GM18511 (cell line): ENCODE measurements around the gene SERP1.
"Not testable (repeated sequence)": the region's sequence is repeated elsewhere in the genome, so short reads cannot be mapped to it uniquely, and the experiment has no call there.

Source experiments
- ATAC-seq: cut with Tn5 transposase; IDR thresholded peaks from one replicate; pipeline ENCODE4 v1.9.1; 2021; ENCODE audit warnings: mild to moderate bottlenecking, moderate library complexity; ENCODE audit not compliant: unreplicated experiment

The SERP1 gene

DNA sequence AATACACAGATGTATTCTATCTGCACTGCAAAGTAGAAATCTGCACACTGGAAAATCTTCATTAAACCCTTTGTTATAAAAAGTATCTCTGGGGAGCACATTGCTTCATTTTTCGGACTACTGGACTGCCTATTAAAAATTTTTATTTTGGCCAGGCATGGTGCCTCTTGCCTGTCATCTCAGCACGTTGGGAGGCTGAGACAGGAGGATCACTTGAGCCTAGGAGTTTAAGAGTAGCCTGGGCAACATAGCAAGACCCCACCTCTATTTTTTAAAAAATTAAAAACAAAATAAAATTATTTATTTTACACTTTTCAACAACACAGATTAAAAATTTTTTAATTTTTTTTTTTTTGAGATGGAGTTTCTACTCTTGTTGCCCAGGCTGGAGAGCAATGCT, 6.0 kb downstream of the SERP1 start:
- no peak for ATAC-seq

DNA sequence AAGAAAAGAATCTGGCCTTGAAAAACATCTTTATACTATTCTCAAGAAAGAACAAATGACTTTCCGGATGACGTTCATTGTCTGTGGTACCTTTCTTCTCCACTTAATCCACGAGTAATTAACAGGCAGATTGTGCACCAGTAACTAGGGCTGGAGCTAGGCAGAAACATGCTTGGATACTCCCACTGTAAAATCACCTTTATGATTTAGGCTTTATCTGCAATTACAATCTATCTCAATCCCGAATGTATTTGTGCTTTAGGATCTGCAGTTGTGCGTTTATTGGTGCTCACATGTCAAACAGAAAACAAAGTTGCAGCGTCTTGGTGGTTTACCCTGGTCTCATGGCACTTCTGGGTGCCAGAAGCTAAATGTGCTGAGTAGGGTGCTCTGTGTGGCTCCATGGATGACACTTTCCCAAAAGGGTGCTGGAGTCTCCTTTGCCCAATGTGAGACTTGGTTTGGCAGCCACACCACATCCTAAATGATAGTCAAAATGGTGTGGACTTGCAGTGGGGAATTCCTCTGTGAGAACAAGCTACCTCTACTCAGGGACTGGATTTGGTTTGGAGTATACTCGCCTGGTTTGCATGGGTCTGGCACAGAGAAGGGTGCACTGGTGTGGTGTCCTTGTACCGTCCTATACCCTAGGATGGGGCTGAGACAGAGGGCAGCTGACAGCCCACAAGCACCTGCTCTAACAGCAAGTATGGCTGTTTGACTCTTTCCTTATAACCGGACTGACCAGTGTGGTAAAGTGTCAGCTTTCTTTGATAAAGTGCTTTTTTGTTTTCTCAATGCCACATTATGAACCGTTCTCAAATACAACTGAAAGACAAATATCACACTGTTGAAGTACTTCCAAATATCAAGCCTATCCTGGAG, 7.7 kb downstream of the SERP1 start:
- no peak for ATAC-seq

DNA sequence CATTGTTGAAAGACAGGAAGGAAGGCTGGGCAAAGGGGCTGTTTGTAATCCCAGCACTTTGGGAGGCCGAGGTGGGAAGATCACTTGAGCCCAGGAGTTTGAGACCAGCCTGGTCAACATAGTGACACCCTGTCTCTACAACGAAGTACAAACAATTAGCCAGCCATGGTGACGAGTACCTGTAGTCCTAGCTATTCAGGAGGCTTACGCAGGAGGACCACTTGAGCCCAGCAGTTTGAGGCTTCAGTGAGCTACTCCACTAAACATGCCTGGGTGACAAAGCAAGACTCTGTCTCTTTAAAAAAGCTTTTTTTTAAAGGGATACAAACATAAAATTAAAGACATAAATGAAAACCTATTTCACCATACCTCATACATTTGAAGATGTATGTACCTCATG, 11.1 kb downstream of the SERP1 start:
- ATAC-seq = no peak

DNA sequence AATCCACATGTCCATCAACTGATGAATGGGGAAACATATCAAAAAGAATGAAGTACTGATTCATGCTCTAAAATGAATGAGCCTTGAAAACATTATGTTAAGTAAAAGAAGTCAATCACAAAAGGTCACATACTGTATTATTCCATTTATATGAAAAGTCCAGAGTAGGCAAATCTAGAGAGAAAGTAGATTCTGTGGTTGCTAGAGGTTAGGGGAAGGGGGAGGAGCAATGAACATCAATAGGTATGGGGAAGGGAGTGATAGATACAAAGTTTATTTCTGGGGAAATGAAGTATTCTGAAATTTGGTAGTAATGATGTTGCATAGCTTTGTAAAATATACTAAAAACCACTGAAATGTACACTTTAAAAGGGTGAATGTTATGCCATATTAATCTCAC, 14.5 kb downstream of the SERP1 start:
- no peak for ATAC-seq

DNA sequence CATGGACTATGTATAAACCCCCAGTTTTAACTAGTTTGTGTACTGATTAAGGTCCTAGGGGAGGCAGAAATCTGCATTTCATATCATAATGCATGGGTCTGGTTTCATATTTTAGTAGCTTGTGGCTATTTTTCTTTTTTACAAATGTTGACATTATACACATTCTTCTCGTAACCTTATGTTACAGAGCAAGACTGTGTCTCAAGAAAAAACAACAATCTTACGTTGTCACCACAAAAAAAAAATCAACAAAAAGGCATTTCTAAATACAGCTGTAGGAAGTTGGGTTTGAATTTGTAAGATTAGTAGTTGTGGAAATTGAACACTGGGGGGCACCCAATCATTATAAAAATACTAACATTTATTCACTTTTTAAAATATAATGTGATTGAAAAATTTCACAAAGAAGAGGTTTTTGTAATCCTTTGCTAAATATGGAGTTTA, 17.9 kb downstream of the SERP1 start:
- no peak for ATAC-seq

DNA sequence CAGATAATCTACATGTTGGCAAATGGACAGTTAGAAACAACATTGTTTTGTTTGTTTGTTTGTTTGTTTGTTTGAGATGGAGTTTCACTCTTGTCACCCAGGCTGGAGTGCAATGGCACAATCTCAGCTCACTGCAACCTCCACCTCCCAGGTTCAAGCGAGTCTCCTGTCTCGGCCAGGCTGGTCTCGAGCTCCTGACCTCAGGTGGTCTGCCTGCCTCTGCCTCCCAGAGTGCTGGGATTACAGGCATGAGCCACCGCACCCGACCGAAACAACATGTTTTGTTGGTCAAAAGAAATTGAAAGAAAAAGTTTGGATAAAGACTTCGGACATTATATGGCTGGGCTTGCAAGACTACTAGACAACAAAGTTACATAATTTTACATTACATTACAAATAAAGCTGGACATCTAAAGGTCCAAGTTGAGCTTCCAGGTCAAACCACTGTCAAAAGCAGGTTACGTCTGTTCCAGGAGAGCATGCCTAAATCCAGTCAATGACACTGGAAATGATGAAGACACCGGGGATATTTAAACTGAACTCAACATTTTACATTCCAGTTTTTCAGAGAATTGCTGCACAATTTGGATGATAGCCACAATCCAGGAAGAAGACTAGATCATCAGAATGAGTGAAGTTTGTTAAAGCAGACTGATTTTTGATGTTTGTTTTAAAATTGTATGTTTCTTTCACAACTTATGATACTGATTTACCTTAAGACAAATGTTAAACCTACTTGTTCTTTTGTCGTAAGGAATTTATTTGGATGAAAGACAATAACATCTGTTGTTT, 18.6 kb downstream of the SERP1 start:
- no peak for ATAC-seq

DNA sequence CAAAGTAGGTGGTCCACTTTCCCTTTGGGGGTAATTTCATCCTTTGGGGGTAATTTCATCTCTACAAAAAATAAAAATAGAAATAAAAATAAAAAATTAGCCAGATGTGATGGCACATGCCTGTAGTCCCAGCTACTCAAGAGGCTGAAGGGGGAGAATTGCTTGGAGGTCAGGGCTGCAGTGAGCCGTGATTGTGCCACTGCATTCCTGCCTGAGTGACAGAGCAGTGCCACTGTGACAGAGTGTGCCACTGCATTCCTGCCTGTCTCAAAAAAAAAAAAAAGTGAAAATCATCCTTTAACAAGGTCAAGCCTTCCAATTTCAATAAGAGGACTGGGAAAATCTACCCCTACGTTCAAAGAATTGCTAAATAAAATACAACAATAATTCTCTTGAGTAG, 22.8 kb downstream of the SERP1 start:
- no peak for ATAC-seq

DNA sequence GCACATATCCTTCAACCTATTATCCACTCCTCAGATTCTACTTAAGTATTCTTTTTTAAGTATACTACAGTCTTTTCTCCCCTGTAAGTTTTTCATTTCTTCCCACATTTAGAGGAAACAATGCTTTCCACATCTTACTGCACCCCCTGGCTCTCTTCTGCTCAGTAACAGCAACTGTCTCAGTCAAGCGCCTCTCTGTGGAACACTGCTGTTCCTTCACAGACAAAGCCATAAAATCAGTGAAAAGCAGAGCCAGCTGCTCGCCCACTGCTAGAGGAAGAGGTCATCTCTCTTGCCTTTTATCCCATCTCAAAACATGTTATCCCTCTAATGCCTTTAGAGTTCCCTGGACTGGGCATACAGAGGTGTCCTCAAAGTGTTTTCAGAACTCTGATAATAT, 24.8 kb downstream of the SERP1 start:
- ATAC-seq = no peak

DNA sequence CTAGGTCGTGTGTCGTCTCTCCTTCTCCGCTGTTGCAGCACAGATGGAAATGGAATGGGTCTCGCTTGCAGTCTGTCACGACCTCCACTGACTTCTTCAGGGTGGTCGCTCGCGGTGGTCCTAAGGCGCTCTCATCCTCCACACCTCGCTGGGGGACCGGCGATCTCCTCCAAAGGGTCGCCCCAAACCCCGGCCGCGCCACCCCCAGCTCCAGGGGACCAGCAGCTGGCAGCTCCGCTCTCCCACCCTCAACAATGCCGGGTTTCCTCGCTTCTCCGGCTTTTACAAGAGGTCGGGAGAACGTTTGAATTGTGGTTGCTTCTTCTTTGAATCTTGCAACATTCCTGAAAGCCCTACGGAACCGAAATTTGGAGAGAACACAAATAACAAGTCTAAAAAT, 25.9 kb downstream of the SERP1 start:
- no peak for ATAC-seq

DNA sequence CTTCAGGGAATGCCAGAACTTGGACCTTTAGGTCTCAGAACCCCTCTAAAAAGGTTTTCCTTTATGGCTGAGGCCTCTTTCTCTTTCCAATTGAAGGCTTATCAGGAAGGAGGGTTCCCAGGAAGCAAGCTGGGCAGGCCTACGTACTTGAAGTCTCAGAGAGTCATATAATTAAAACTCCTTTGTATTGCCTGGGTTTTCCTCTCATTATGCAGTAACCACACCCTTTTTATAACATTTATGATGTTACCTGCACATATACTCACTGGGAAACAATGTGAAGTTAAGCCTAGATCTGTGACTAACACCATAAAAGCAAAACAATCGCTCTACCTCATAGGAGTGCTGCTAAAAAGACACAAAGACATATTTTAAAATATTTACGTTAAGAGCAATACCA, 27.3 kb downstream of the SERP1 start:
- no peak for ATAC-seq

DNA sequence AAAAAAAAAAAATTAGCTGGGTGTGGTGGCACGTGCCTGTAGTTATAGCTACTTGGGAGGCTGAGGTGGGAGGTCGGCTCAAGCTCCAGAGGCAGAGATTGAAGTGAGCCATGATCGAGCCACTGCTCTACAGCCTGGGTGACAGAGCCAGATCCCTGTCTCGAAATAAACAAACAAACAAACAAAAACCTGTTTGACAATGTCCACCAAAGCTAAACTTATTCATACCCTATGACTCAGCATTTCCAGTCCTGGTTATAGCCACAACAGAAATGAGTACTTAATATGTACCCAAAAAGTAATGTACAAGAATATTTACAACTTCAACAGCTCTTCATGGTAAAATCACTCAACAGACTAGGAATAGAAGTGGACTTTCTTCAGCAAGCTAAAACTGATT, 31.1 kb downstream of the SERP1 start:
- ATAC-seq = no peak

DNA sequence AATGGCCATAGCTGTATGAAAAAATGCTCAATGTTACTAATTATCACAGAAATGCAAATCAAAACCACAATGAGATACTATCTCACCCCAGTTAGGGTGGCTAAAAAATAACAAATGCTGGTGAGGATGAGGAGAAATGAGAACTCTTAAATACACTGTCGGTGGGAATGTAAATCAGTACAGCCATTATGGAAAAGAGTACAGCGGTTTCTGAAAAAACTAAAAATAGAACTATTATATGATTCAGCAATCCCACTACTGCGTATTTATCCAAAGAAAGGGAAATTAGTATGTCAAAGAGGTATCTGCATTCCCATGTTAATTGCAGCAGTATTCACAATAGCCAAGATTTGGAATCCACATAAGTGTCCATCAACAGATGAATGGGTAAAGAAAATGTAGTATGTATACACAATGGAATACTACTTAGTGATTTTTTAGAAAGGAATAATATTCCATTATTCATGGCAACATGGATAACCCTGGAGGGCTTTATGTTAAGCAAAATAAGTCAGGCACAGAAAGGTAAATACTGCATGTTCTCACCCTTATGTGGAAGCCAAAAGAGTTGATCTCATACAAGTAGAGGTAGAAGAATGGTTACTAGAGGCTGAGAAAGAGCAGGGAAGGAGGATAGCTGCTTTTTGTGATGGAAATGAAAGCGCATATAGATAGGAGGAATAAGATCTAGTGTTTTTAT, 35.0 kb downstream of the SERP1 start:
- ATAC-seq = no peak

DNA sequence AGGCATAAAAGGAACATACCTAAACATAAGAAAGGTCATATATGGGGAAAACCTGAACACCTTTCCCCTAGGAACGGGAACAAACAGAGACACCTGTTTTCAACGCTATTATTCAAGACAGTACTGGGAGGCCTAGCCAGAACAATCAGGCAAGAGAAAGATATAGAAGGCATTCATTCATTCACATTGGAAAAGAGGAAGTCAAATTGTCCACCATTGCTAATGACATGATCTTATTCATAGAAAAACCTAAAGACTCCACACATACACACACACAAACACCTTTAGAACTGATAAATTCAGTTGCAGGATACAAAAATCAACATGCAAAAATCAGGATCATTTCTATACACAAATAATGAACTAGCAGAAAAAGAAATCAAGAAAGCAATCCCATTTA, 36.5 kb downstream of the SERP1 start:
- no peak for ATAC-seq

DNA sequence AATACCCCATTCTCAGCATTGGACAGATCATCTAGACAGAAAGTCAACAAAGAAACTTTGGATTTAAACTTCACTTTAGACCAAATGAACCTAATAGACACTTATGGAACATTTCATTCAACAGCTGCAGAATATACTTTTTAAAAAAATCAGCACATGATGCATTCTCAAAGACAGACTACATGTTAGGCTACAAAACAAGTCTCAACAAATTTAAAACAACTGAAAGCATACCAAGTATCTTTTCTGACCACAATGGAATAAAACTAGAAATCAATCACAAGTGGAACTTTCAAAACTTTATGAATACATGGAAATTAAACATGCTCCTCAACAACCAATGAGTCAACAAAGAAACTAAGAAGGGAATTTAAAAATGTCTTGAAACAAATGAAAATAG, 37.9 kb downstream of the SERP1 start:
- no peak for ATAC-seq

DNA sequence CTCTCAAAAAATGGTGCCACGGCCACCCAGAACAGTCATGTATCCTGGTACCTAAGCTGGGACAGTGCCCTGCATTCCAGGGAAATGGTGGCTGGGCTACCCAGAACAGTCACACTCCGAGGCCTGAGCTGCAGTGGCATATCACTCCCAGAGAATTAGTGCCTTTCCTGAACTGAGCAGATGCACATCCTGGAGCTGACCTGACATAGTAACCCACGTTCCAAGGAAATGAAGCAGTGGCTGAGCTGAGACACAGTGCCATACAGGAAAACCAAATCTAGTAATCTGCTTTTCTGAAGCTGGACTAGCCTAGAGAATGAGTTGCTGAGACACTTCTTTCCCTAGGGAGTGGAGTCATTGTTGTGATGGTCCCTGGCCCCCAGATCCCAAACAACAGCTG, 41.8 kb downstream of the SERP1 start:
- no peak for ATAC-seq

DNA sequence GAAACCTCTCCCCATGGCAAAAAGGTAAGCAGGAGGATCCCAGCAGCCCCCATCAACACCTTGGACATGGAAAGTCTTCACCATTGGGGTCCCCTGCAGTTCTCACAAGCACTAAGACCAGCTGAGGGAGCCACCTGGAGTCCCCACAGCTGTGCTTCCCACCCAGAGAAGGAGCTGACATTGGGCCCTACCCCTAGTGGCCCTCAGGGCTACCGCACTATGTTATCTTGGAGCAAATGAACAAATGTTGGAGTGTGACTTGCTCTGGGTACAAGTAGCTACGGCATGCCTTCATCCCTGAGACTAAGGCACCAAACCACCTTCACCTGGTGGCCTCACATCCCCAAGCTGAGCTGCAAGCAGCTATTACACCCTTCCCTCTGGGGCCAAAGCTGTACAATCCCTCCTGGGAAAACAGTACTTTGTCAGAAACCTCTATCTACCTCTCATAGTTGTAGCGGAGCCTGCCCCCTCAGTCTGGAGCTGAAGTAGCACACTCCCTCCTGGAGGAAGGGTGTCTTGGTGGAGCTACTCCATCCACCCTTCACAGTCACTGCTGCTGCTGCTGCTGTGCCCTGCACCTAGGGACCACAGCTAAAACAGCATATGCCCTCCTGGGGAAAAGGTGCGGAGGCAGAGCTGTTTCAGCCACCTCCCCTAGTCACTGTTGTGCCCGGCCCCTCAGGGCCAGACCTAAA, 42.7 kb downstream of the SERP1 start:
- no peak for ATAC-seq

DNA sequence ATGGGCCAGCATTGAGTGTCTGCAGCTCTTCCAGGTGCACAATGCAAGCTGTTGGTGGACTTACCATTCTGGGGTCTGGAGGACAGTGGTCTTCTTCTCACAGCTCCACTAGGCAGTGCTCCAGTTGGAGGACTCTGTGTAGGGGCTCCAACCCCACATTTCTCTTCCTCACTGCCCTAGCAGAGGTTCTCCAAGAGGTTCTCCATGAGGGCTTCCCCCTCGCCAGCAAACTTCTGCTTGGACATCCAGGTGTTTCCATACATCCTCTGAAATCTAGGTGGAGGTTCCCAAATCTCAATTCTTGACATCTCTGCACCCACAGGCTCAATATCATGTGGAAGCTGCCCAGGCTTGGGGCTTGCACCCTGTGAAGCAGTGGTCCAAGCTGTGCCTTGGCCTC, 45.3 kb downstream of the SERP1 start:
- not testable (repeated sequence) for ATAC-seq

DNA sequence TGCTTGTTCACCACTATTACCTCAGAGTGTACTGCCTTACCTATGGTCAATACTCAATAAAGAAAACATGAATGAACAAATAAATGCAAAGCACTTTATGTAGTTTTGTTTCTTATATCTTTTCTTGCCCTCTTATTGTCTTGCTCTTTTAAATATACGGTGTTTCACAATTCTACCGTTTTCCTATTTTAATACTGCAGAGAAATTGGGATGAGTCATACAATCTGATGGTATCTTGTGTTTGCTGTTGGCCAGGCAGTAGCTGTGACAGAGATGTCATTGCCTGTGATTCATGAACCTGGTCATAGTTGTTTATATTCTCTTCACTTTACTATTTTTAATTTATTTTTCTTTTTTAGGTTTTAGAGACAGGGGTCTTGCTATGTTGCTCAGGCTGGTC, 48.3 kb downstream of the SERP1 start:
- ATAC-seq = no peak

DNA sequence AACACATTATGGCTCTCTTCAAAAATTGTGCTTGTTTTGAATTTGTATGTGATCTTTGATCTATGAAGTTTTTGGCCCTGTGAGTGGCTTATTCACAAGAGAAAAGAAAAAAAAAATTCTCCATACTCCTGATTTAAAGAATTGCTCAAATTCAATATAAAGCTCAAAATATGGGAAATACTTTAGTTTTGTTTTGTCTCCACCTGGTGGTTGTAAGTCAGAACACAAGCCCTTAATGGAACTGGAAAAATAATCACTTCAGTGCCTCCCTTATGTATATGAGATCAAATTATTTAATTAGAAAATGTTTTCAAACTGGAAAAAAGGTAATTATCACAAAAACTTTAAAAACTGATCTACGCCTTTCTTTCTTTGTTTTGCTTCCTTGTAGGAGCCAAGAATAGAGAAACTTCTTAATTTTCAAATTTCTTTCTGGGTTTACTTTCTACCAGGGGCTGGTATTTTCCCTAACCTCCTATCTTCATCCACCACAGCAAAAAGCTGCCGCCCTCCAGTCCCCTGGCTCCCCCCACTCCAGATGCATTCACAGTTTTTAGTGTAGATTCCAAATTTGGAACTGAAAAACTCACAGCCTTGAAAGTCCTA, 50.6 kb downstream of the SERP1 start:
- ATAC-seq = no peak

DNA sequence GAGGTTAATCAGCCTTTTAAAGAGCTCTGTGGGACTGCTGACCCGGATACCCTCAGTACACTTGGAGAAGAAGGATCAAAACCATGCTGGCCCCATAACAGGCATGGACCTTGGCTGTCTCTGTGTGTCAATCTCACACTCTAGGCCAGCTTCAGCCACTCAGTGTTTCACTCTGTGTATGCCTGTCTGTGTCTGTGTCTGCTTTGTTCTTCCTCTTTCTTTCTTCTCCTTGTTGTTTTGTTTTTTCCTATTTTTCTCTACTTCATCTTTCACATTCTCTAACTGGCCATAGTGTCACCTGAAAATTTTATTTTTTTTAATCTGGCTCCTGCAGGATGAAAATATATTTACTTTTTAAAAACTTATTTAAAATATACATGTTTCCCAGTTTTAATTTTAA, 51.1 kb downstream of the SERP1 start:
- ATAC-seq = no peak
